GM23338 (cell line): ENCODE results near the gene CMC1. TPM values are rescaled to one million over a fixed set of nuclear protein-coding genes. Genes with fewer than 3 reads are reported as not detected.

Experiments used
- ATAC-seq: fragments of 200-7000 bp; cut with Tn5 transposase; 3 replicates; pipeline ENCODE4 v1.9.1; 2020
- DNase-seq: peaks from one replicate; pipeline ENCODE4 v3.0.0-alpha.2; 2015; ENCODE audit warnings: low spot score
- H2AFZ ChIP-seq: fragments of 200-600 bp; sonication (generic); 2 replicates; pipeline ENCODE4 v1.8.0; 2016; ENCODE audit warnings: antibody characterized with exemption, mild to moderate bottlenecking, moderate library complexity
- H3F3A ChIP-seq: fragments of 200-600 bp; sonication (generic); replicated peaks from 2 replicates; pipeline ENCODE4 v1.8.0; 2017; ENCODE audit warnings: antibody characterized with exemption, mixed run types, low read depth
- H3K27ac ChIP-seq: fragments of 200-600 bp; sonication (generic); 2 replicates; pipeline ENCODE4 v1.6.1; 2016; ENCODE audit warnings: low read depth
- H3K27me3 ChIP-seq: fragments of 200-600 bp; sonication (generic); 2 replicates; pipeline ENCODE4 v1.8.0; 2016; ENCODE audit warnings: mild to moderate bottlenecking, mixed run types, moderate library complexity; ENCODE audit not compliant: insufficient read depth
- H3K36me3 ChIP-seq: fragments of 200-600 bp; sonication (generic); 2 replicates; pipeline ENCODE4 v1.8.0; 2016; ENCODE audit warnings: mild to moderate bottlenecking; ENCODE audit not compliant: insufficient read depth
- H3K4me1 ChIP-seq: fragments of 200-600 bp; sonication (generic); 2 replicates; pipeline ENCODE4 v1.8.0; 2016; ENCODE audit warnings: mild to moderate bottlenecking, moderate library complexity; ENCODE audit not compliant: insufficient read depth
- H3K4me2 ChIP-seq: fragments of 200-600 bp; sonication (generic); 2 replicates; pipeline ENCODE4 v1.7.1; 2017; ENCODE audit warnings: mixed run types
- H3K4me3 ChIP-seq: fragments of 200-600 bp; sonication (generic); 2 replicates; pipeline ENCODE4 v1.6.1; 2016; ENCODE audit warnings: mixed run types
- H3K79me2 ChIP-seq: fragments of 200-600 bp; sonication (generic); replicated peaks from 2 replicates; pipeline ENCODE4 v1.8.0; 2017; ENCODE audit warnings: mild to moderate bottlenecking; ENCODE audit not compliant: insufficient read depth
- H3K9me2 ChIP-seq: fragments of 200-600 bp; sonication (generic); 2 replicates; pipeline ENCODE4 v1.8.0; 2017; ENCODE audit not compliant: insufficient read depth
- H4K20me1 ChIP-seq: fragments of 200-600 bp; sonication (generic); replicated peaks from 2 replicates; pipeline ENCODE4 v1.8.0; 2017; ENCODE audit warnings: mild to moderate bottlenecking; ENCODE audit not compliant: insufficient read depth
- H3K27ac Mint-ChIP-seq: 2 replicates; pipeline ENCODE4 v1.8.0; 2020; ENCODE audit warnings: inconsistent platforms, mild to moderate bottlenecking, moderate library complexity, mixed read lengths
- H3K27me3 Mint-ChIP-seq: 3 replicates; pipeline ENCODE4 v1.8.0; 2022; ENCODE audit warnings: low read depth, mild to moderate bottlenecking, moderate library complexity, mixed read lengths, inconsistent platforms; ENCODE audit not compliant: insufficient read depth, poor library complexity
- H3K36me3 Mint-ChIP-seq: 3 replicates; pipeline ENCODE4 v1.8.0; 2021; ENCODE audit warnings: low read depth, mild to moderate bottlenecking, inconsistent platforms, moderate library complexity, mixed read lengths
- H3K4me1 Mint-ChIP-seq: 3 replicates; pipeline ENCODE4 v1.8.0; 2020; ENCODE audit warnings: mild to moderate bottlenecking, inconsistent platforms, mixed read lengths
- H3K4me3 Mint-ChIP-seq: 3 replicates; pipeline ENCODE4 v1.8.0; 2021; ENCODE audit warnings: moderate library complexity, mild to moderate bottlenecking, inconsistent platforms, mixed read lengths
- H3K9me3 Mint-ChIP-seq: 3 replicates; pipeline ENCODE4 v1.8.0; 2020; ENCODE audit warnings: moderate library complexity, mild to moderate bottlenecking, inconsistent platforms, mixed read lengths
- CREB1 ChIP-seq: fragments of 250-450 bp; sonication (Bioruptor Pico); IDR thresholded peaks from 2 replicates; pipeline ENCODE4 v1.5.0; 2020; ENCODE audit warnings: low read depth, mild to moderate bottlenecking, moderate library complexity
- CTCF ChIP-seq, 2 experiments: fragments of 200-600 bp in 1 of 2; sonication (generic) in 1 of 2; conservative IDR thresholded peaks; 2 replicates each; pipeline versions ENCODE4 v1.5.1 to v1.6.1; 2016 to 2017; ENCODE audit warnings: antibody characterized with exemption in 2 of 2, low read depth in 2 of 2, mild to moderate bottlenecking in 2 of 2, moderate library complexity in 1 of 2
- ETS1 ChIP-seq: IDR thresholded peaks from 2 replicates; pipeline ENCODE4 v1.6.1; 2016; ENCODE audit warnings: antibody characterized with exemption
- EZH2 ChIP-seq: fragments of 200-600 bp; sonication (generic); IDR thresholded peaks from one replicate; pipeline ENCODE4 v1.8.0; 2017; ENCODE audit warnings: antibody characterized with exemption, mild to moderate bottlenecking, low read depth; ENCODE audit not compliant: unreplicated experiment
- EZH2phosphoT487 ChIP-seq: fragments of 200-600 bp; sonication (generic); IDR thresholded peaks from one replicate; pipeline ENCODE4 v1.8.1; 2018; ENCODE audit warnings: antibody characterized with exemption; ENCODE audit not compliant: unreplicated experiment
- JUNB ChIP-seq: IDR thresholded peaks from one replicate; pipeline ENCODE4 v1.6.1; 2016; ENCODE audit warnings: antibody characterized with exemption; ENCODE audit not compliant: unreplicated experiment
- NANOG ChIP-seq: IDR thresholded peaks from 2 replicates; pipeline ENCODE4 v1.6.1; 2016; ENCODE audit warnings: antibody characterized with exemption, borderline replicate concordance
- POLR2AphosphoS5 ChIP-seq: IDR thresholded peaks from 2 replicates; pipeline ENCODE4 v1.6.1; 2016; ENCODE audit warnings: antibody characterized with exemption, low read depth
- STAT1 ChIP-seq: IDR thresholded peaks from one replicate; pipeline ENCODE4 v1.6.1; 2016; ENCODE audit warnings: antibody characterized with exemption; ENCODE audit not compliant: unreplicated experiment
- ZNF114 ChIP-seq: fragments of 250-450 bp; sonication (Bioruptor Pico); IDR thresholded peaks from 2 replicates; pipeline ENCODE4 v1.5.0; 2020; ENCODE audit warnings: mild to moderate bottlenecking, moderate library complexity
- ZNF331 ChIP-seq: fragments of 250-450 bp; sonication (Bioruptor Pico); IDR thresholded peaks from 2 replicates; pipeline ENCODE4 v1.5.0; 2020; ENCODE audit warnings: low read depth, mild to moderate bottlenecking, moderate library complexity
- ZNF462 ChIP-seq: fragments of 250-450 bp; sonication (Bioruptor Pico); IDR thresholded peaks from 2 replicates; pipeline ENCODE4 v1.5.0; 2020; ENCODE audit warnings: mild to moderate bottlenecking, moderate library complexity
- polyA plus RNA-seq: library from polyadenylated mRNA; unstranded; fragments of >200 nt; fragmentation: Nextera tagmentation; extraction: Ambion mirVana; gene quantifications from 2 replicates; pipeline ENCODE4 v1.2.1, GENCODE V29; 2016
- total RNA-seq: library from RNA; depleted of rRNA; stranded (reverse); fragments of >200 nt; shearing (Covaris generic); gene quantifications from 2 replicates; pipeline ENCODE4 v1.2.3, GENCODE V29; 2014
- TF ChIP-seq, protein P1 (sequence below): IDR thresholded peaks from one replicate; pipeline ENCODE4 v1.6.1; 2018; ENCODE audit warnings: antibody characterized with exemption; ENCODE audit not compliant: unreplicated experiment

The CMC1 gene
- total and polyA plus RNA-seq, 2 experiments from 2014 or later: 9.2 to 144 TPM

DNA sequence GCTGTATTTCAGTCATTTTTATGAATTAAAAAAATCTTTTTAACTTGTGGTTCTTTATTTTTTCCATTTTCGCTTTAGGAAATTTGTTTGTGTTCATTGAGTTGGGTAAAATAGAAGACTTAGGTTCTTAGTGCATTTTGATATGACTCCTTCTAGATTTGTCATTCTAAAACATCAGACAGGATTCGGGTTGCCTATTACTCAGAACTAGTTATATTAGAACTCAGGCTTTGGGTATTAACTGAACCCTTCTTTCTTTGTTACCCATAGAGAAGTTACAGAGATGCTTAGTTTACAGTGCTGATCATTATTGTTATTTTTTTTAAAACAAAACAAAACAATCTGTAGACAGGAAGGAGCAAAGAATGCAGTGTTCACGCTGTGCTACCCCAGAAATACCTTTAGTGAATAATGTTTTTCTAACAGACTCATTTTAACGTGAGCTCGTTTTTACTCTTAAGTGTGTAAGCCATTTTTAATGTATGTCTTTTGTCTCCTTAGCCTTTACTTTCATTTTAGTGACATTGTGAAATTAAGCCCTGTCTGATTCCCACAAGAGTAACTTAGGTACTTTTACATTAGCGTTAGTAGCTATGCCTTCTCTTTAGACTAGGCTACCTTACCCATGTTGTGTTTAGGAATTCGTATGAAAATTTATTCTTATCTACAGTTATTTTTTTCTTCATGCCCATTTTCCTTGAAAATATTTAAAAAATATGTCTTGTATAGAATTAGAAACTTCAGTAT is 53.4 kb downstream of the CMC1 start:
- Mint-ChIP-seq H3K36me3 (peaks cover 16% of the 10 kb centered on the region; the same call in 2 of the 3 replicates), H3K4me3 (no peak overlapping the region), H3K27me3 (no peaks in the 10 kb centered on the region), H3K9me3 (peaks cover 8% of the 10 kb centered on the region; the same call in 2 of the 3 replicates), H3K4me1 (peaks cover 25% of the 10 kb centered on the region), H3K27ac (0 out of 2 replicates have a peak overlapping the region, but pooled peaks have one; percentile 53)
- ATAC-seq: no peak
- Histone ChIP-seq H3K36me3 (no peaks in the 10 kb centered on the region), H3K79me2 (no peaks in the 10 kb centered on the region), H3K4me1 (0 out of 2 replicates have a peak, but pooled peaks cover 4% of the 10 kb centered on the region), H4K20me1 (no peaks in the 10 kb centered on the region), H3K9me2 (no peaks in the 10 kb centered on the region), H3K4me2 (no peak overlapping the region), H3K4me3 (no peak overlapping the region), H3K27me3 (no peaks in the 10 kb centered on the region), H3K27ac (no peak overlapping the region), H3F3A (no peaks in the 10 kb centered on the region), H2AFZ (no peak overlapping the region)
- no peak for DNase-seq
- TF ChIP-seq CTCF (conservative IDR thresholded peaks at IDR 0.05; ENCODE audit: low read depth in 2 of 2): no peak
- TF ChIP-seq STAT1: no peak
- no peak for TF ChIP-seq JUNB
- TF ChIP-seq ZNF331: no peak
- TF ChIP-seq CREB1 (CRISPR knock-in tag): no peak
- no peak for TF ChIP-seq ZNF462 (CRISPR knock-in tag)
- no peak for TF ChIP-seq EZH2phosphoT487
- no peak for TF ChIP-seq ZNF114
- TF ChIP-seq ETS1: no peak
- TF ChIP-seq NANOG: no peak
- TF ChIP-seq, protein P1, sequence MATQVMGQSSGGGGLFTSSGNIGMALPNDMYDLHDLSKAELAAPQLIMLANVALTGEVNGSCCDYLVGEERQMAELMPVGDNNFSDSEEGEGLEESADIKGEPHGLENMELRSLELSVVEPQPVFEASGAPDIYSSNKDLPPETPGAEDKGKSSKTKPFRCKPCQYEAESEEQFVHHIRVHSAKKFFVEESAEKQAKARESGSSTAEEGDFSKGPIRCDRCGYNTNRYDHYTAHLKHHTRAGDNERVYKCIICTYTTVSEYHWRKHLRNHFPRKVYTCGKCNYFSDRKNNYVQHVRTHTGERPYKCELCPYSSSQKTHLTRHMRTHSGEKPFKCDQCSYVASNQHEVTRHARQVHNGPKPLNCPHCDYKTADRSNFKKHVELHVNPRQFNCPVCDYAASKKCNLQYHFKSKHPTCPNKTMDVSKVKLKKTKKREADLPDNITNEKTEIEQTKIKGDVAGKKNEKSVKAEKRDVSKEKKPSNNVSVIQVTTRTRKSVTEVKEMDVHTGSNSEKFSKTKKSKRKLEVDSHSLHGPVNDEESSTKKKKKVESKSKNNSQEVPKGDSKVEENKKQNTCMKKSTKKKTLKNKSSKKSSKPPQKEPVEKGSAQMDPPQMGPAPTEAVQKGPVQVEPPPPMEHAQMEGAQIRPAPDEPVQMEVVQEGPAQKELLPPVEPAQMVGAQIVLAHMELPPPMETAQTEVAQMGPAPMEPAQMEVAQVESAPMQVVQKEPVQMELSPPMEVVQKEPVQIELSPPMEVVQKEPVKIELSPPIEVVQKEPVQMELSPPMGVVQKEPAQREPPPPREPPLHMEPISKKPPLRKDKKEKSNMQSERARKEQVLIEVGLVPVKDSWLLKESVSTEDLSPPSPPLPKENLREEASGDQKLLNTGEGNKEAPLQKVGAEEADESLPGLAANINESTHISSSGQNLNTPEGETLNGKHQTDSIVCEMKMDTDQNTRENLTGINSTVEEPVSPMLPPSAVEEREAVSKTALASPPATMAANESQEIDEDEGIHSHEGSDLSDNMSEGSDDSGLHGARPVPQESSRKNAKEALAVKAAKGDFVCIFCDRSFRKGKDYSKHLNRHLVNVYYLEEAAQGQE: no peak
- TF ChIP-seq POLR2AphosphoS5: no peak
- no peak for TF ChIP-seq EZH2
